ENCODE data around the gene FXN.

The FXN gene

DNA sequence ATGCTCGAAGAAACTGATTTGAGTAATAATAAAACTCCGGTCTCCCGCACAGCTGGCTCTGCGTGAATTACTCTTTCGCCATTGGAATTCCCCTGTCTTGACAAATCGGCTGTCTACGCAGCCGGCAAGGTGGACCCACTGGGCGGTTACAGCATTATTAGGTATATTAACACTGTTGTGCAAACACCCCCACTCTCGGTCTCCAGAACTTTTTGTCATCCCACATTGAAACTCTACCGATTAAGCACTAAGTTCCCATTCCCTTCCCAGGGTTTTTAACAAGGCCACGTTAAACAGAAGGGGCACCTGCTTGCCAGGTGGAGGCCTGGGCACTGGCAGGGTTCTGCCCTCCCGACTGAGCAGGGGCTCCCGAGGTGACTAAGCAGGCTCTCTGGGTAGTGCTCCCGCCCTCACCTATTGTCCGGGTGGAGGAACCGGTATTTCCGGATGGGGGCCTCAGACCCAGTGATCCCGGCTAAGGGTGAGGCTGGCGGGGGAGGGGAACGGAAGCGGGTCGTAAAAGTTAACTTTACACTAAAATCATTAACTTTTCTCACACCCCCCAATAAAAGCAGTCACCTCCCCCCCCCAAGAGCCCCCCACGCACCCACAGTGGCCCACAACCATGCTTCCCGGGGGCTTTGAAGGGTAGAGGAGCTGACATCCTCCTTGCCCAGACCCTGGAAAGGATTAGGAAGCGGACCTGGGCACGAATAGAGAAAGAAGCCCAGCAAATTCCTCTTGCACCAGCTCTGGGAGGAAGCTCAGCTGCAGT is 85.0 kb downstream of the FXN start:
- no peak for DNase-seq (ENCODE audit: low read depth, low spot score)
- in situ Hi-C loops (cut with HindIII; ENCODE audit: low sequenced_read_pairs): no loop called here

DNA sequence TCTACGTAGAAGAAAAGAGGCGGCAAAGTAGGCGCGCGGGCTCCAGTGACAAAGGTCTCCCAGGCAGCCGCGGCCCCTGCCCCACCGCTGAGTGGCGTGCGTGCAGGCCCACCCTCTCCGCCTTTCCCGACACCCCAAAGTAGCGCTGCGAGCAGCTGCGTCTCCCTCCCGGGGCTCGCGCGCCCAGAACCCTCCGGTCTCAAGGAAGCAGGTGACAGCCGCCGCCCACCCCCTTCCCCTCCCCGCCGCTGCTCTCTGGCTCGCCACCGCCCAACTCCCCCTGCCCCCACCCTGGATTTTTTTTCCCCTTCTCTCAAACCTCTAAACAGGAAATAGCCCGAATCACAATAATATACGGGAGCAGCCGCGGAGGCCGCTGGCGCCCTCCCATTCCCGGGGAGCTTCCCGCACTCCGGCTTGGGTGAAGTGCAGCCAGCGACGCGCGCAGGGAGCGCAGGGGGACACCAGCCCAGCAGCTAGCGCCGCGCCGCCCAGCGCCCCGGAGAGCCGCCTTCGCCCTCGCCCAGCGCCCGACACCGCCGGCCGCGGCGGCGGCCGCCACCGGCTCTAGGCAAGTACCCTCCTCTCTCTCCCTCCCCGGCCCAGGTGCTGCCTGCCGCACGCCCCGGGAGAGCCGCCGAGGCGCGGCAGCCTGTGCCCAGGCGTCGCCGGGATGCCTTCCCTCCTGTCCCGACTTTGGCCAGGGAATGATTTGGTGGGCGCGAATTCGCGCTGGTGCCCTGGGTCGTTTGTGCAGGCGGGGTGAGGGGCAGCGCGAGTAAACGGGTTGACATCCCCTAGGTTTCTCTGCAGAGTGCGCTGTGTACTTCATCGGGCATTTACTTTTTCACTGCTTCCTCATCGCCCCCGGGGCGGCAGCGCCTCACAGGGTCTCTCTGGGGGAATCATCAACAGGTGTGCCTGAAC is 85.9 kb downstream of the FXN start:
- peak overlapping the region; percentile 75 for H3K4me3 ChIP-seq (ENCODE audit: low read depth, low read length)
- in situ Hi-C loops (cut with HindIII; ENCODE audit: low sequenced_read_pairs): no loop called here
- DNase-seq (ENCODE audit: low read depth, low spot score): peak; percentile 17
- TF ChIP-seq, protein P1, sequence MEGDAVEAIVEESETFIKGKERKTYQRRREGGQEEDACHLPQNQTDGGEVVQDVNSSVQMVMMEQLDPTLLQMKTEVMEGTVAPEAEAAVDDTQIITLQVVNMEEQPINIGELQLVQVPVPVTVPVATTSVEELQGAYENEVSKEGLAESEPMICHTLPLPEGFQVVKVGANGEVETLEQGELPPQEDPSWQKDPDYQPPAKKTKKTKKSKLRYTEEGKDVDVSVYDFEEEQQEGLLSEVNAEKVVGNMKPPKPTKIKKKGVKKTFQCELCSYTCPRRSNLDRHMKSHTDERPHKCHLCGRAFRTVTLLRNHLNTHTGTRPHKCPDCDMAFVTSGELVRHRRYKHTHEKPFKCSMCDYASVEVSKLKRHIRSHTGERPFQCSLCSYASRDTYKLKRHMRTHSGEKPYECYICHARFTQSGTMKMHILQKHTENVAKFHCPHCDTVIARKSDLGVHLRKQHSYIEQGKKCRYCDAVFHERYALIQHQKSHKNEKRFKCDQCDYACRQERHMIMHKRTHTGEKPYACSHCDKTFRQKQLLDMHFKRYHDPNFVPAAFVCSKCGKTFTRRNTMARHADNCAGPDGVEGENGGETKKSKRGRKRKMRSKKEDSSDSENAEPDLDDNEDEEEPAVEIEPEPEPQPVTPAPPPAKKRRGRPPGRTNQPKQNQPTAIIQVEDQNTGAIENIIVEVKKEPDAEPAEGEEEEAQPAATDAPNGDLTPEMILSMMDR (IDR thresholded peaks at IDR 0.05; ENCODE audit: low read depth, low read length): peak; percentile 11

More for the DNA sequence above, 85.0 kb downstream of the FXN start:
- TF ChIP-seq, protein P1 (IDR thresholded peaks at IDR 0.05; ENCODE audit: low read depth, low read length): no peak
- peak overlapping the region; percentile 75 for H3K4me3 ChIP-seq (ENCODE audit: low read depth, low read length)

DNA sequence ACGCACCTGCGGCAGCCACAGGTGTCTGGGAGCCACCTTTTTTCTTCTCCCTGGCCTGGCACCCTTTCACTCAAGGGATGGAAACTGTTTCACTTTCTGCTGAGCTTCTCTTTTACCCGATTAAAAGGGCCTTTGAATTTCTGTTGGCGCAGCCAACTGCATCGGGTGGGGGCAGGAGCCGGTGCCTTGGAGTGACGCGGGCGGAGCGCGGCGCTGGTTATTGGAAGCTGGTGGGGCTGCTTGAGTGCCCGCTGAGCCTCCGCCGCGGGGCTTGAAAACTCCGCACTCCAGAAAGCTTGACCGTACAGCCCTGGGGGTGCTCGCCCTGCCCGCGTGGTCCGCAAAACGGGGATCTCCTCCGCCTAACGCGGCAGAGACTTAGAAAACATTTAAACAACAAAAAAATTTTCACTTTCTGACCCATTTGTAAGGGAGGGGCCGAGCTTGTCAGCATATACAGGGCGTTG is 86.6 kb downstream of the FXN start:
- in situ Hi-C loops (cut with HindIII; ENCODE audit: low sequenced_read_pairs): no loop called here
- H3K4me3 ChIP-seq (ENCODE audit: low read depth, low read length): peak overlapping the region; percentile 75
- TF ChIP-seq, protein P1 (IDR thresholded peaks at IDR 0.05; ENCODE audit: low read depth, low read length): no peak
- peak; percentile 77 for DNase-seq (ENCODE audit: low read depth, low spot score)

DNA sequence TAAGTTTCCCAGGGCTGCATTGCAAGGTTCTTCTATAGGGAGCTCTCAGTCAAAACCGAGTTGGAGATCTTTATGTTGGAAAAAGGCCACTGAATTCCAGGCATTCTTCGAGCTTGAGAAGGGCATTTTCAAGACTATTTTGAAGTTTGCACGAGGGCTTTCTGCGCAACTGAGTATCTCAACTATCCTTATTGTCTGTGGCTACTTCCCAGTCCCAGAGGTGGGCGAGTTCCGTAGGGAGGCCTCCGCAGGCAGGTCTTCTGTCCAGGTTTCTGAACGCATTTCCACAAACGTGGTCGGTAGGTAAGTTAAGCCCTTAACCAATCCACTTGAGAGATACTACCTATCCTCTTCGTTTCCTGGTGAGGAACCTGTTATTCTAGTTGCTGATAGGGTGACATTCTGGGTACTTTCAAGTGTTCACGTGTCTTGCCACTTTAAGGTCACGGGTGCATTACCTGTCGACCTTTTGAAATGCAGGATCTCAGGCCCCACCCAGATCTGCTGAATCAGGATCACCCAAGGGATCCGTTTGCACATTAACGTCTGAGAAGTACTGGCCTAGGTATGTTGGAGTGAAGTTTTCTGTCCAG is 87.1 kb downstream of the FXN start:
- H3K4me3 ChIP-seq (ENCODE audit: low read depth, low read length): peak overlapping the region; percentile 75

DNA sequence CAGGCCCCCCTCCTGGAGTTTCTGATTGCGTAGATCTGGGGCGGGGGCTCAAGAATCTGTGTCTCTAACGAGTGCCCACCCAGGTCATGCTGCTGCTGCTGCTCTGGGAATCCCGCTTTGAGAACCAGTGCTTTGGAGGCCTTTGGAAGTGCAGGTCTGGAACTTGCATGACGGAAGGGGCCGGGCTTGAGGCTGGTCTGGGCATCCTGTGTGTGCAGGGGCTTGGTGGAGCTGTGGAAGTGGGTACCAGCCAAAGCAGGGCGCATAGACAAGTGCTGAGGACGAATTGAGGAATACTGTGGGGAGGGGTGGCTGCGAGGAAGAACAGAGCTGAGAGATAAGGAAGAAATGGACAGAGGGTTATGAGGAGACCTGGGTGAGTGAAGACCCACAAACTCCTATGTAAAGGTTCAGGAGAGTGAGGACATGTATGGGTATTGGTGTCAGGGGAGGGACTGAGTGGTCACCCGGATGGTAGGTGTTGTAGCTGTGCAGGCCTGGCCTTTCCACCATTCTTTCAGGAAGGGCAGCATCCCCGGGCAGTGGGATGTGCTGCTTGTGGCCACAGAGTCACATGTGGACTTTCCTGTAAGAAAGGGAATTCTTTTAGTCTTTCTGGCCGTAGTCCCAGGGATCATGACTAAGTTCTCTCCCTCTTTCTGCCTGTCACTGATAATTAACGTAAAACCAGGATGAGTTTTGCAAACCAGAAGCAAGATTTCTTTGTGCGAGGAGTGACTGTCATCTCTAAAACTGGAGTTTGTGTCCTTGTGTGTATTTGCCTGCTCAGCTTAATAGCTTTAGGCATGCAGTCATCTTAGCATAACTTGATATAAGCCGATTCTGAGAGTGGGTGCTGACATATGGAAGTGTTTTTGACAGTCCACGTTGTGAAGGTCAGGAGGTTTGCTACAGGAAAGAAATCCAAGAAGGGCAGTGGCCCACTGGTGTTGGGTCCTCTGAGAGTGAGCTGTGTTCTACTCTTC is 95.2 kb downstream of the FXN start:
- TF ChIP-seq, protein P1 (IDR thresholded peaks at IDR 0.05; ENCODE audit: low read depth, low read length): no peak
- no peak overlapping the region for H3K4me3 ChIP-seq (ENCODE audit: low read depth, low read length)
- peak; percentile 81 for DNase-seq (ENCODE audit: low read depth, low spot score)

More for the DNA sequence above, 87.1 kb downstream of the FXN start:
- TF ChIP-seq, protein P1 (IDR thresholded peaks at IDR 0.05; ENCODE audit: low read depth, low read length): no peak
- in situ Hi-C loops (cut with HindIII; ENCODE audit: low sequenced_read_pairs): no loop called here
- peak; percentile 84 for DNase-seq (ENCODE audit: low read depth, low spot score)

More for the DNA sequence above, 95.2 kb downstream of the FXN start:
- in situ Hi-C loops (cut with HindIII; ENCODE audit: low sequenced_read_pairs): no loop called here
